LNCaP clone FGC (cell line): ENCODE measurements around the gene L3MBTL2.

ENCODE experiments used
- DNase-seq: peaks from one replicate; pipeline ENCODE4 v3.0.0-alpha.2; 2011; ENCODE audit warnings: low read depth
- H3K4me3 ChIP-seq: 2 replicates; pipeline ENCODE4 v1.5.1; 2011; ENCODE audit warnings: mild to moderate bottlenecking, low read depth, low read length, control low read depth
- CTCF ChIP-seq: IDR thresholded peaks from 2 replicates; pipeline ENCODE4 v1.5.1; 2012; ENCODE audit warnings: mild to moderate bottlenecking; ENCODE audit not compliant: control insufficient read depth, insufficient read depth; ENCODE audit errors: extremely low read depth

The L3MBTL2 gene

GRCh38 chr22:41234815-41235695, 29.9 kb downstream of the L3MBTL2 start:
- H3K4me3 ChIP-seq: no peak overlapping the region
- DNase-seq: no peak
- no peak for TF ChIP-seq CTCF

GRCh38 chr22:41237036-41237706, 32.1 kb downstream of the L3MBTL2 start:
- no peak for DNase-seq
- 0 out of 2 replicates have a peak overlapping the region, but pooled peaks have one; percentile 9 for H3K4me3 ChIP-seq
- no peak for TF ChIP-seq CTCF

DNA sequence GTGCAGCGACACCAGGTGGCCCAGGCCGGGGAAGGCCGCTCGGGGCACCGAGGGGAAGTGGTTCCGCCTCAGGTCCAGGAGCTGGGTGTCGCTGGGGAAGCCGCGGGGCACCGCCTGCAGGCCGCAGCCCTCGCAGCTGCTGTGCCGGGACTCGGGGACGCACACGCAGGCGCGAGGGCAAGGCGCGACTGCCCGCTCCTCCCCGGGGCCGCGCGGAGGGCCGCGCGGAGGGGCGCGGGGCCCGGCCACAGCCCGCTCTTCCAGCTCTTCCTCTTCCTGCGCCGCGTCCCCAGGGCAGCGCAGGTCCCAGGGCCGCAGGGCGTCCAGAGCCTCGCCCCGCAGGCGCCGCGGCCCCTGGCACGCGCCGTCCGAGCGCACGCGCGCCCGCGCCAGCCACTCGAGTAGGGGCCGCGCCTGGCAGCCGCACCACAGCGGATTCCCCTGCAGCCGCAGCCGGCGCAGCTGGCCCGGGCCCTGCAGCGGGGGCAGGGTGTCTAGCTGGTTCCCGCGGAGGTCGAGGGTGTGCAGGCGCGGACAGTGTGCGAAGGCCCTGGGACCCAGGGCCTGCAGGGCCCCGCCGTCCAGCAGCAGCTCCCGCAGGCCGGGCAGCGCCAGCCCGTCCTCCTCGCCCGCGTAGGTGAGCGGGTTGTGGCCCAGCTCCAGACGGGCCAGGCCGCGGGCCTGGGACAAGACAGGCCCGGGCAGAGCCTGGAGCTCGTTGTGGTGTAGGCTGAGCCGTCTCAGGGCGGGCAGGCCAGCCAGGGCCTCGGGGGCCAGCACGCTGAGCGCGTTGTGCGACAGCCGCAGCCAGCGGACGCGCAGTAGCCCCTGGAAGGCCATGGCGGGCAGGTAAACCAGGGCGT, 32.8 kb downstream of the L3MBTL2 start:
- DNase-seq: peak; percentile 33
- TF ChIP-seq CTCF: peak; percentile 70
- H3K4me3 ChIP-seq: 0 out of 2 replicates have a peak overlapping the region, but pooled peaks have one; percentile 9

DNA sequence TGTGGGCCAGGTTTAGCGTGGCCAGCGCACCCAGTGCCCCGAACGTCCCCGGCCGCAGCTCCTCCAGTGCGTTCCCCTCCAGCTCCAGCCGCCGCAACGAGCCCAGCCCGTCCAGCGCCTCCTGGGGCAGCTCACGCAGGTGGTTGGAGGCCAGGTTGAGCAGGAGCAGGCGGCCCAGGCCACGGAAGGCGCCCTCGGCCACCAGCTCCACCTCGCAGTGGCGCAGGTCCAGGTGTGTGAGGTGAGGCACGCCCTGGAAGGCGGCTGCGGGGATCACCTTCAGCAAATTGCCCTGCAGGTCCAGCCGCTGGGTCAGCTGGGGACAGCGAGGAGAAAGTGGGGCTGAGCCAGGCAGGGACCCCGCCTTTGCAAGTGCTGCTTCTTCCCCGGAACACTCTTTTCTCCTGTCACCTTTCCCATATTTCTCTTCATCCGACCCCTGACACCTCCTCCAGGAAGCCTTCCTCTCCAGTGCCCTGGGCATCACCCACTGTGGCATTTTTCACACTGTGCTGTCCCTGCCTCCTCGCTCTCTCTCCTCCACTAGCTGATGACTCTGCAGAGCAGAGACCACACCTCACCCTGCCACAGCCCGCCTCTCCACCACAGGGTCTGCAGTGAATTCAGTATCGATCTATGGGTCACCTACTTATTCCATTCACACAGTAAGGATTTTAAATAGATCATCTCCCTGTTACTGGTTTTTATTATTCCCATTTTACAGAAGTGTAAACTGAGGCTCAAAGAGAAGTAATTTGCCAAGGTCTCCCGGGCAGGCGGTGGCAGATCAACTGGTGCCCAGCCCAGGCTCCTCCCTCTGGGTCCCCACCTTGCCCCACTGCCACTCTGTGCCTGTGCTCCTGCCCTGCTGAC, 33.7 kb downstream of the L3MBTL2 start:
- H3K4me3 ChIP-seq: no peak overlapping the region
- no peak for DNase-seq
- no peak for TF ChIP-seq CTCF

- no peak for DNase-seq
- no peak overlapping the region for H3K4me3 ChIP-seq
- TF ChIP-seq CTCF: no peak
Measured at GRCh38 chr22:41239443-41240128, 34.5 kb downstream of the L3MBTL2 start.
